Inflammatory macrophage treated with lipopolysaccharide for 4 hours (primary cell): ENCODE data around the gene OR10K1.

Experiments used
- DNase-seq: peaks from one replicate; pipeline ENCODE4 v3.0.0-alpha.2; 2020

The OR10K1 gene, protein sequence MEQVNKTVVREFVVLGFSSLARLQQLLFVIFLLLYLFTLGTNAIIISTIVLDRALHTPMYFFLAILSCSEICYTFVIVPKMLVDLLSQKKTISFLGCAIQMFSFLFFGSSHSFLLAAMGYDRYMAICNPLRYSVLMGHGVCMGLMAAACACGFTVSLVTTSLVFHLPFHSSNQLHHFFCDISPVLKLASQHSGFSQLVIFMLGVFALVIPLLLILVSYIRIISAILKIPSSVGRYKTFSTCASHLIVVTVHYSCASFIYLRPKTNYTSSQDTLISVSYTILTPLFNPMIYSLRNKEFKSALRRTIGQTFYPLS

DNA sequence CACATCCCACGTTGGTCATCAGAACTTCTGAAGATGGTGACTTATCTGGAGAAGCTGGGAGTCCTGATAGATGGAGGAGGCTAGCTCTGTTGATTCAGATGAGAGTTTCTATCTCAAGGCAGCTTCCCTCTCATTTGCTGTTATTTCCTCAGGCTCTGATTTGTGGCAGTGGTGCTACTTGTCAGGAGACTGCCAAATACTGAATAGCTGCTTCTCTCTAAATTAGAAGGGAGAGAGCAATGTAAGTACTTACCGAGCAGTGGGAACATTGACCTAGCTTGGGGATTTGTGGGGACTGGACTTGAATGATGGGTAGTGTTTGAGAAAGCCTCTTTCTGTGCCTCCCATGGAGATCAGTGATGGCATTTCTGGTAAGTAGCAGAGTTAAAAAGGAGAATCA lies at the start of gene OR10K1:
TSS of gene OR10K1 (plus strand) at position 301 of the 400 bp plus-strand sequence. CDS start 3,728 bp downstream, outside the sequence.
- no peak for DNase-seq

DNA sequence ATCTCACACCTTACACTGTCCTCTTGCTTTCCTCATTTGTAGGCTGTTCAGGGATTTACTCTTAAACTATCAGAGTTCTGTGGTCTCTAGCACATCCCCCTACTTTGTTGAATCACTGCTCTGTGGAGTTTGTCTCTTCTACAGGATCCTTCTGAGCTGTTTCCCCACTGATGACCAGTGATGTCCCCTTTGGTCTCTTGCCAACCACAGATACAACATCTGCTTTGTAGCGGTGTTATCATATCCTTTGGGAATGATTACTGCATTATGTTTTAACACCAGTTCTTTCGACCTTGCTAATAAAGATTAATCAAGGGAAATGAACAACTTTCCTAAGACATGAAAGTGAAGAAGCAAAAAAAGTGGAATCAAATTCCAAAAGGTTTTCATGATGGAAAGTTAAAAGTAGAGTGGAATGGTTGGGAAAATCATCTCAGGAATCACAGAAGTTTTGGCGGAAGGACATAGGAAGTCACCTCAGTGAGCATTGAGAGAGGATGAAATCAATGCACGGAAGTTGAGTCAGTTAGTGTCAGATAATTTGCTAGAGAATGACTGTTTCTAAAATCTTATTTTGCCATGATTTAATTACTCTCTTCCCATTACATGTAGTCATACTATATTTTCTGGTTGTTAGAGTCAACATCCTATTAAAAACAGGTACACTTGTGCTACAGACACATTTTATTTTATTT lies 46.8 kb upstream of the OR10K1 start:
- no peak for DNase-seq

DNA sequence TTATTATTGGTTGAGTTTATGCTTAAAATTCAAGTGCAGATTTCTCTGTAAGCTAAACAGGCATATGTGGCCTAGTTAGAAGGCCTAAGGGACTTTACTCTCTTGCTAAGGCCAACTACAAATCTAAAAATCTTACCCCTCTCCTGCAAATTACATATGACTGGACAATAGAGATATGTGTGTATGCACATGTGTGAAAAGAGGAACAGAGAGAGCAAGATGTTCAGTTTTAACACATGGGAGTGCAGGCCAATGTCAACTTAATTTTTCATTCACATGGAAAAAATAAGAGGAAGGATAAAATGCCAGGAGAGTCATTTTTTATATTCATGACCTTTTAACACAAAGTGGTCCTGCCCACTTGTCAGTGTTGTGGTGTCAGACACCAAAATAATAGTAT lies 44.0 kb upstream of the OR10K1 start:
- no peak for DNase-seq

DNA sequence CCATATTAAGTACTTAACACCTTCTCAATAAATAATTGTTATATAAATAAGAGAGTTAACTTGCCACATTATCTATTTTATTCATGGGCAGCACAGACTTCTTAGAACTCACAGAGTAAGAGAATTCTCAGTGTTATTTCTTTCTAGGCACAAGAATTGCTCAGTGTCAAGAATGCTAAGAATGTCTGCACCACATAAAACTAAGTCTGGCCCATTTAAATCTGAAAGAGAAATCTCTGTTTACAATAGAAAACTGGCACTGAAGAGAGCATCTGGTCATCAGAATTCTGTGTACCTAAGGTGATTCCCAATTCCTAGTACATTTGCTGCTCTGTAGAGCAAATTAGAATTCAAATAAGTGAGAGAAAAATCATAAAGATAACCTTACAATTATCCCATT lies 39.4 kb upstream of the OR10K1 start:
- DNase-seq, result no peak

DNA sequence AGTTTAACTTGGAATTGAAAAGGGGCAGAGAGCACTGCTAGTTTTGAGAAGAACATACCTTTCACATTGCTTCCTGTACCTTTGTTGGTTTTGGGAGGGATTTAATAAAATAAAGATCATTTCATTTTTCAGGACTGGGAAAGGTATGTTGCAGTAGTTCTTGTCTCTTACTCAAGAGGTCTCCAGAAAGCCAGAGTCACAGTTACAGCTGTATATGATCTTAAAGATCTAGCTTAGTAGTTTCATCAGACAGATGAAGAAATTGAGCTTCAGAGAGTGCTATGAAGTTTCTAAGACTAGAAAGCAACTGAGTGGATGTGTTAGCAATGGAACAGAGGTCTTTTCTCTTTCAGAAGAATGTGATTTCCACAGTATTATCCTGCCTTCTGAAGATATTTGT lies 36.6 kb upstream of the OR10K1 start:
- DNase-seq, result peak; percentile 39

DNA sequence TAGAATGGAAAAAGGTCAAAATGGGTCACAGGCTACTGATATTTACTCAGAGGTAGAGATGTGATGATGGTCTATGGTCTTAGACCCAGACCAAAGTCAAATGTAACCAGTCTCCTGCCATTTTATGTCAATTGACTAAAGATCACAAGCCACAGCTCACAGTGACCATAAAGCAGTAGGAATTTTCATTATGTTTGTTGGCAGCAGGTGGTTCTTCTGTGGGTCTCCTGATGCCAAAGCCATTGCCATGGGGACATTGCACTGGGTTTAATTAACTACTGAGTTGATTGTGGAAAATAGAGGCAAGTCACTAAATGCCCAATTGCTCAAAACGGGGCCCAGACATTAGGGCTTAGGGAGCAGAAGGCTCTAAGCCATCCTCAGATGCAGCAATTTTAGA lies 35.5 kb upstream of the OR10K1 start, which contains the start of gene OR10K2:
TSS of gene OR10K2 (minus strand) at position 101 of the 400 bp plus-strand sequence. CDS start 5,371 bp downstream, outside the sequence.
- DNase-seq, result no peak

DNA sequence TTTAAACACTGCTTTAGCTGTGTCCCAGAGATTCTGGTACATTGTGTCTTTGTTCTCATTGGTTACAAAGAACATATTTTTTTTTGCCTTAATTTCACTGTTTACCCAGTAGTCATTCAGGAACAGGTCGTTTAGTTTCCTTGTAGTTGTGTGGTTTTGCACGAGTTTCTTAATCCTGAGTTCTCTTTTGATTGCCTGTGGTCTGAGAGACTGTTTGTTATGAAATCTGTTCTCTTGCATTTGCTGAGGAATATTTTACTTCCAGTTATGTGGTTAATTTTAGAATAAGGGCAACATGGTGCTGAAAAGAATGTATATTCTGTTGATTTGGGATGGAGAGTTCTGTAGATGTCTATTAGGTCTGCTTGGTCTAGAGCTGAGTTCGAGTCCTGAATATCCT lies 31.5 kb upstream of the OR10K1 start:
- peak; percentile 77 for DNase-seq

DNA sequence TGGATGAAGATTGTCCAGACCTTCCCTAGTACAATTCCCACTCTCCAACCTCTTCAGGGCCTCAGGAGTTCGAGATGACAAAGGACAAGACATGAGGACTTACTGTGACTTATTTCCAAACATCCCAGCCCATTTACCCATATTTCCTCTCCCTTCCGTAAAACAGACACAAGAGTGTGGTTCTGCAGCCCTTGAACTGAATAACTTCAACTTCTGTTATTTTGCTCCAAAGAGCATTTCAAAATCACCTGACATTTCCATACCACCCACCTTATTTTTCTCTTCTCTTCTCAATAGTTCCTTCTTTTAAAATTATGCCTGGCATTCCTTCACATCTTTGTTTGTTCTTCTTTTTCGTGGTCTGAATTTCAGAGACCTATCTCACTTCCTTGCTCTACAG lies 26.9 kb upstream of the OR10K1 start:
- peak; percentile 56 for DNase-seq

DNA sequence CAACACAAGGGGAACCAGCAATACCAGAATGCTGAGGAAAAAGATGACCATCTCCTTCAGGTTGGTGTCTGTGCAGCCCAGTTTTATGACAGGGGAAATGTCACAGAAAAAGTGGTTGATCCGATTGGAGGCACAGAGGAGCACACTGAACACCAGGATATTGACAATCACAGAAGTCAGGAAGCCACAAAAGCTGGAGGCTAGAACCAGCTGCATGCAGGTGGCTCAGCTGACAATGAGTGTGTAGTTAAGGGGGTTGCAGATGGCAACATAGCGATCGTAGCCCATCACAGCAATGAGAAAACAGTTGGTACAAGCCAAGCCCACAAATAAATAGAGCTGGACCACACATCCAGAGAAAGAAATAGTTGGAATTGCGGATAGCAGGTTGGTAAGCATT lies 16.3 kb upstream of the OR10K1 start:
- DNase-seq, result no peak

DNA sequence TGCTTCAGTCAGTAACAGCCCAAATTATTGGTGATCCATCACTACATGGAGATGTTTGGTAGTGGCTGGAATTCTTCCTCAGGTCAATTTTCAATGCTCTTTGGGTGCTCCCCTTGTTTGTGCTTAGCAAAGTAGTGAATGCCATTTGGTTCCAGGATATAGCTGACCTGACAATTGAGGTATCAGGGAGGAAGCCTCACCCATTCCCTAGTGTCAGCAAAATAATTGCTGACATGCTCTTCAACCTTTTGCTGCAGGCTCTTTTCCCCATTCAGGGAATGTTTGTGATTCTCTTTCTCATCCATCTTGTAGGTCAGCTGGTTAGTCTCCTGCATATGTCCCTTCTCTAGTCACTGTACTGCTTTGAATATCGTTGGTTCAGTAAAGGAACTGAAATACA lies 7.1 kb upstream of the OR10K1 start:
- DNase-seq, result no peak

DNA sequence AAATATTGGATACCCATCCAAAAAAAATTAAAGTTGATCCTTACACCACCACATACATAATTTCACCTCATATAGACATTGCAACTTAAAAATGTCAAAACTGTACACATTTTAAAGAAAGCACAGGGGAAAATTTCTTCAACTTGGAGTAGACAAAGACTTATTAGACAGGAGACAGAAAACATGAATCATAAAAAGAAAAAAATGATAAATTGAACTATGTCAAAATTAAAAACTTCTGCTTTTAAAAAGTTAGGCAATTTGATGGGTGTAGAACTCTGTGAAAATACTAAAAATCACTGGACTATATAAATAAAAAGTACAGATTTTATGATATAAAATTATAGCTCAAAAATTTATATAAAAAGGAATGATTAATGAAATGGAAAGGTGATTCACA lies 4.4 kb upstream of the OR10K1 start:
- peak; percentile 50 for DNase-seq

DNA sequence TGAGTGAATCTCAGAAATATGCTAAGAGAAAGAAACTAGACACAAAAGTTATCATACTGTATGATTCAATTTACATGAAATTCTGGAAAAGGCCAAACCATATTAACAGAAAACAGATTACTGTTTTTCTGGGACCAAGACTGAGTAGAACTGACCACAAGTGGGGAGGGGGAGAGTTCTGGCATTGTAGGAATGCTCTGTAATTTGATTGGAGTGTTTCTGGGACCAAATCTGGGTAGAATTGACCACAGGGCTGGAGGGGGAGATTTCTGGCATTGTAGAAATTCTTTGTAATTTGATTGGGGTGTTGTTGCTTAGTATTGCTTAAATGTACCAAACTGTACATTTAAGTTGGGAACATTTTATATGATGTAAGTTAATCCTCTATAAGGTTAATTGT lies 3.4 kb upstream of the OR10K1 start:
- no peak for DNase-seq

DNA sequence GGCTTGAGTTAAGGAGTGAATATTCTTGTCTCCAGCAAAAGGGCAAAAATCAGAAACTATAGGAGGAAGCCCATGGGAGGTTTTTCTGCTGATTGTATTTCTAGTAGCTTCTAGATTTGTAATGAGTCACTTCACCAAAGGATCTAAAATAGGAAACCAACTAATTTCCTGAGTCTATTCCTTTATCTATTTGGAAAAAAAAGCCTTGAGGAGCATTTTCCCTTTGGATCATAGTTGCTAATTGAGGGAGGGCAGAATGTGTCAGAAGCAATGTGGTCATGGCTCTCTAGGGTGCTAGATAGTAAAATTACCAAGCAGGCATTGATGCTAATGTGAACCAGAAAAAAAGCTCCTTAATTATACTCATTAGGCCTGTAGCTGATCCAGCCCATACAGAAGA lies 10.3 kb downstream of the OR10K1 start, which contains the start of gene OR10R2:
TSS of gene OR10R2 (plus strand) at position 301 of the 400 bp plus-strand sequence. CDS start 106 bp downstream, outside the sequence.
- DNase-seq, result no peak

DNA sequence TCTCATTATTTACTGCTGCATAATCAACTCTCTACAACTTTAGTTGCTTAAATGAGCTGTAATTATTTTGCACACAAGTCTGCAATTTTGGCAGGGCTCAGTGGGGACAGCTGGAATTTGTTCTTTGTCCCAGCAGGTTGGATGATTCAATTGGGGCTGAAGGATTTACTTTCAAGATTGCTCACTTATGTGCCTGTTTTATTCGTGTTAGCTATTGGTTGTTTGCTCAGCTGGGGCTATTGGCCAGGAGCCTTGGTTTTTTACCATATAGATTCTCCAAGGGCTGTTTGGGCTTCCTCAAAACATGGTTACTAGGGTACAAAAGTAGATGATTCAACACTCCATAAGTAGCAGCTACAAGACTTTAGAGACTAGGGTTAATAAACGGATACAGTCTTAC lies 23.8 kb downstream of the OR10K1 start:
- no peak for DNase-seq

DNA sequence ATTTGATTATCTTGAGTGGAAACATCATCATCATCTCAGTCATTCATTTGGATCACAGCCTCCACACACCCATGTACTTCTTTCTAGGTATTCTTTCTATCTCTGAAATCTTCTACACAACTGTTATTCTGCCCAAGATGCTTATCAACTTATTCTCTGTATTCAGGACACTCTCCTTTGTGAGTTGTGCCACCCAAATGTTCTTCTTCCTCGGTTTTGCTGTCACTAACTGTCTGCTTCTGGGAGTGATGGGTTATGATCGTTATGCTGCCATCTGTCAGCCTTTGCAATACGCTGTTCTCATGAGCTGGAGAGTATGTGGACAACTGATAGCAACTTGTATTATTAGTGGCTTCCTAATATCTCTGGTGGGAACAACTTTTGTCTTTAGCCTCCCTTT lies 29.7 kb downstream of the OR10K1 start:
- no peak for DNase-seq

DNA sequence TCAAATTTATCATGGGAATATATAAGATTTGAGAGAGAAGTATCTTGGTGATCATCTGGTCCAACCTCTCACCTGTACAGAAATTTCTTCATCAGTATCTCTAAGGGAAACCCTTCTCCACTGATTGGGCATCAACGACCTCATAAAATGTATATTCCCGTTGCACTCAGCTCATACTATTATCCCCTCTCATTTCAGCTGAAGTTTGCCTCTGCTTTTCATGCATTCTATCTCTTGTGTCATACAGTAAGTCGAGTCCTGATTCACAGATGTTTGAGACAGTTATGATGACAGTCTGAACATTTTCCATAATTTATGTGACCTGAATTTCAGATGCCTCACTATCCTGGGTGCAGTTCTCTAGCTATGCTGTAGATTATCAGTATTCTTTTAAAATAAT lies 31.4 kb downstream of the OR10K1 start:
- no peak for DNase-seq

DNA sequence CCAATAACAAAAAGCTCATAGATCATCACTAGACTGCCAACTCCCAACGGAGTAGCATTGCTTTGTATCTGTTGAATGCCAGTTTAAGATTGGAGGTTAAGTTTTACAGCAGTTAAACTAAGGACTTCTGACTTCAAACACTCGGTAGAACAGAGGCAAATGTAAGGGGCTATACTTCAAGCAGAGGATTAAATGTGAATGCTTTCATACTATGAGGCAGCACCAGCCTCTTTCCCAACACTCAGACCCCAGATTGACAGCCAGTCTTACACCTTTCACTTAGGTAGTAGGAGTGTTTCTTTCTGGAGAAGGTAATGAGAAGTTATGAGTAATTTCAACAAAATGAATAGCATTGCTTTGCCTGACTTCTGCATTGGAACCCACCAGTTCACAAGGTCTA lies 33.2 kb downstream of the OR10K1 start:
- DNase-seq, result no peak

DNA sequence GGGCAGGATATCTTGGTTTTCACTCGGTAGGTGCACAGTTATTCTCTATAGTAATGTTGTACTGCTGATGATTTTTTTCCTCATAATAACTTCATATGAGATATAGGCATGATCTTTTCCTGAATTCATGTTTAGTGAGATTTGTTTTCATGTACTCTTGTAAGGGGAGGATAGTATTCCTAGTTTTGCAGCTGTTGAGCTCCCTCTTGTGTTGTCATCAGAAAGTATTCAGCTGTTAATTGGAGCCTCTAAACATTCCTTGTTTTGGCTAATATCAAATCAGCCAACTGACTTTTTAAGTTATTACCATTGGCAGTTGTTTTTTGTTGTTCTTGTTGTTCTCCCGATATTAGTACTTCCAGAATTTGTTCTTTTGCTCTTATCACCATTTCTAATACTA lies 34.7 kb downstream of the OR10K1 start:
- peak; percentile 56 for DNase-seq

DNA sequence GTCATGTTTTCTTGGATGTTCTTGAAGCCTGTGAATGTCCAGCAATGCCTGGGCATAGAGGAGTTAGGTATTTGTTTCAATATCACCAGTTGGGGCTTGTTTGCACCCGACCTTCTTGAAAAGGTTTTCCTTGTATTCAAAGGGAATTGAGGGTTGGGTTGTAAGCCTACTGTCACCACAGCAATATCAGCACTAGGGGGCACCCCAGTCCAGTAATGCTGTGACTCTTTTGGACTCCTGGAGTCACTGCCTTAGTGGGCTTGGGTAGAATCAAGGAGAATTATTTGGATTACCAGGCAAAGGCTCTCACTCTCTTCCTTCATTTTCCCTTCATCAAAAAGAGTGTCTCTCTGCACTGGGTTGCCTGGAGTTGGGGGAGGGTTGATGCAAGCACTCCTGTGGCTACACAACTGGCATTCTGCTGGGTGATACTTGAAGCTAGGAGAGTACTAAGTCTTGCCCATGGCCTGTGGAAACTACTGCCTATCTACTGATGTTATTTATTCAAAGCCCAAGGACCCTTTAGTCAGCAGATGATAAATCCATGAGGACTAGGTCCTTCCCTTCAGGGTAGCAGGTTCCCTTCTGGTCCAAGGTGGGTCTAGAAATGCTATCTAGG lies 44.8 kb downstream of the OR10K1 start:
- DNase-seq, result peak; percentile 60

DNA sequence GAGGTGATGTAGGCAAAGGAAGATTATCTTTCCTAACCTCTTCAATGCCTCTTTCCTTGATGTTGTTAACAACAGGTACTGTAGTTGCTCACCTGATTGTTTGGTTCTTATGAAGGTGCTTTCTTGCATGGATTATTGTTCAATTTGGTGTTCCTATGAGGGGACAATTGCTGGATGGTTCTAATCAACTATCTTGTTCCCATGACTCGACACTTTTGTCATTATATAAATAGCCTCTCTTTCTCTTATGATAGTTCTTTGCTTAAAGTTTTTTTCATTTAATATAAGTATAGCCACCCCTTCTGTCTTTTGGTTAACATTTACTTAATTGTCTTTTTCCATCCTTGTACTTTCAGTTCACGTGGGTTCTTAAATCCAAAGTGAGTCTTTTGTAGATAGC lies 45.9 kb downstream of the OR10K1 start:
- DNase-seq, result no peak

DNA sequence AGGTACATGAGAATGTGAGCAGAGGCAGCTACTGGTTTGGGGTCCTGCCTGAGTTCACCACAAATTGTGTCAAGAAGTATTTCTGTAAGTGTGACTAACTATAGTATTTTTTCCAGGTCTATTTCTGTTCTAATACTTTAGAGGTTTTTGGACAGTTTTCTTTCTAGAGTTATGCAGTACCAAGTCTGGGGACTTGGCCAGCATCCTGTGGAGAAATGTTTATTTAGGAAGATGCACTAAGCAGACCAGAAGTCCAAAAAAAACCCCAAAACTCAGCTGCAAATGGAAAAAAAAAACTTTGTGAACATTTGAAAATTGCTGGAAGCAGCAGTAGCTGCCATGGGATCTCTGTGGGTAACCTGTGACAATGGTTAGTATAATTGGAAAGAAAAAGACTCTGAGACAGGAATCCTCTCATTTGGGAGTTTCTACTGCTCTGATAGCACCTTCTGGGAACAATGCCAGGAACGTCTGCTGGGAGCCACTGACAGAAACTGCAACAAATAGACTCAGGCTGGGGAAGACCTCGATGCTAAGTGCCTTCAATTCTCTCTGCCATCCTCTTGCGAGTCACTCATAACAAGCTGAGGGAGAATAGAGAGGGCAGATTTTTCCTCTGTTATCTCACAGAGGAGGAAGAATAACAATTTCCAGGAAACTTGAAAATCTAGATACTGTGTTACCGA lies 48.0 kb downstream of the OR10K1 start:
- DNase-seq, result no peak

DNA sequence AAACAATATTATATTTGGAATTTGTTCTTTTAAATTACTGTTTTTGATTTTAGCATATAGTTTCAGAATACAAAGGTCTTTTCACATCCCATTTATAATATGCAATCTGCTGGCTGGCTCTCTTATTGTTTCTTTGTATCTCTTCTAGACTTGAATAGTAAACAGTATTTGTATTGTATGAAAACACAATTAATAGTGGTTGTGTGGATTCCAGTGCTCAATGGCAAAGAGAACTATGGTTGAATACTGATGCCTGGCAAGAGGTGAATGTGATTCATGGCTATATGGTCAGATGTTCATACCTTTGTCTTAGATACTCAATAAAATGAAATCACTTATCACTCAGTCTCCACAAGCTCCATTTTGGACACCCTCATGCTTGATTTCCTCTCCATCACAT lies 55.3 kb downstream of the OR10K1 start:
- DNase-seq, result no peak
